Iris pigment epithelial cell (primary cell): Measurements from ENCODE around the gene ESR1.

ENCODE experiments used
- DNase-seq: peaks from one replicate; pipeline ENCODE4 v3.0.0-alpha.2; 2011; ENCODE audit warnings: low read depth

Gene ESR1

GRCh38 chr6:152094992-152095592 lies 287.6 kb downstream of the ESR1 start:
- peak; percentile 100 for DNase-seq

- DNase-seq, result peak; percentile 93
These were observed 289.5 kb downstream of the ESR1 start for GRCh38 chr6:152096863-152097496.

- no peak for DNase-seq
These were observed 291.2 kb downstream of the ESR1 start for GRCh38 chr6:152098683-152099082.

DNA sequence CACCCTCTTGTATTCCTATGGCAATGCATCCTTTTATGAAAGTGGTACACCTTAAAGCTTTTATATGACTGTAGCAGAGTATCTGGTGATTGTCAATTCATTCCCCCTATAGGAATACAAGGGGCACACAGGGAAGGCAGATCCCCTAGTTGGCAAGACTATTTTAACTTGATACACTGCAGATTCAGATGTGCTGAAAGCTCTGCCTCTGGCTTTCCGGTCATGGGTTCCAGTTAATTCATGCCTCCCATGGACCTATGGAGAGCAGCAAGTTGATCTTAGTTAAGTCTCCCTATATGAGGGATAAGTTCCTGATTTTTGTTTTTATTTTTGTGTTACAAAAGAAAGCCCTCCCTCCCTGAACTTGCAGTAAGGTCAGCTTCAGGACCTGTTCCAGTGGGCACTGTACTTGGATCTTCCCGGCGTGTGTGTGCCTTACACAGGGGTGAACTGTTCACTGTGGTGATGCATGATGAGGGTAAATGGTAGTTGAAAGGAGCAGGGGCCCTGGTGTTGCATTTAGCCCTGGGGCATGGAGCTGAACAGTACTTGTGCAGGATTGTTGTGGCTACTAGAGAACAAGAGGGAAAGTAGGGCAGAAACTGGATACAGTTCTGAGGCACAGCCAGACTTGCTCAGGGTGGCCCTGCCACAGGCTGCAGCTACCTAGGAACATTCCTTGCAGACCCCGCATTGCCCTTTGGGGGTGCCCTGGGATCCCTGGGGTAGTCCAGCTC lies 292.1 kb downstream of the ESR1 start:
- DNase-seq, result no peak

GRCh38 chr6:152100183-152100618 lies 292.7 kb downstream of the ESR1 start:
- no peak for DNase-seq

- no peak for DNase-seq
These were observed 300.5 kb downstream of the ESR1 start for GRCh38 chr6:152107973-152108372.

- no peak for DNase-seq
These were observed 303.7 kb downstream of the ESR1 start for GRCh38 chr6:152110886-152111820.

DNA sequence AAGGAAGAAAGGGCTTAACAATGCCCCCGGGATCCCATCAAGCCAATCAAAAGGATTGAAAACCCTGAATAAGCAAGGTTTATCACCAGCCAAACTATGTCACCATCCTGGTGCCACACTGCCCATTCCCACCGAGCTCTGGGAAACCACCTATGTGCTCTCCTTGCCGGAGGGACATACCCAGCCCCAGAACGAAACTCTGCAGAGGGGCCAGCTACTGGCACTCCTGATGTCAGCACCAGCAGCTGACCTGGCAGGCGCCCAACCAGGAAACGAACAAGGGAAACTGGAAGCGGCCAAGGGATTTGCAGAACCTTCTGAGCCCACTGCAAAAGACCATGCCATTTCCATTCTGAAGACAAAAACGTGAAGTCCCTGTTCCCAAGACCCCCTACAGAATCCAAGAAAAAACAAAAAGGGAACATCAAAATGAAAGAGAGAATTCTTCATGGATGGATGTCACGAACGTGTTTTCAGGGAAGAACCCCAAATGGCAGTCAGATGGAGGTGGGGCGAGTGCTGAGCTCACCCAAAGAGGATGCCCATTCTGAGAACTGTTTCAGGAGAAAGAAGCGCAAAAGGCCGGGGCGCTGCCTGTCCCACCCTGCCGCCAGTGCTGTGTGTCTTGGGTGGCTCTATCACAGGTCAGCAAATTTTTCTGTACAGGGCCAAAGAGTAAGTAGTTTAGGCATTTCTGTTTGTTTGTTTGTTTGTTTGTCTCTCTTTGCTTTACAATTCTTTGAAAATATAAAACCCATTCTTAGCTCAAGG lies 305.2 kb downstream of the ESR1 start:
- no peak for DNase-seq

DNA sequence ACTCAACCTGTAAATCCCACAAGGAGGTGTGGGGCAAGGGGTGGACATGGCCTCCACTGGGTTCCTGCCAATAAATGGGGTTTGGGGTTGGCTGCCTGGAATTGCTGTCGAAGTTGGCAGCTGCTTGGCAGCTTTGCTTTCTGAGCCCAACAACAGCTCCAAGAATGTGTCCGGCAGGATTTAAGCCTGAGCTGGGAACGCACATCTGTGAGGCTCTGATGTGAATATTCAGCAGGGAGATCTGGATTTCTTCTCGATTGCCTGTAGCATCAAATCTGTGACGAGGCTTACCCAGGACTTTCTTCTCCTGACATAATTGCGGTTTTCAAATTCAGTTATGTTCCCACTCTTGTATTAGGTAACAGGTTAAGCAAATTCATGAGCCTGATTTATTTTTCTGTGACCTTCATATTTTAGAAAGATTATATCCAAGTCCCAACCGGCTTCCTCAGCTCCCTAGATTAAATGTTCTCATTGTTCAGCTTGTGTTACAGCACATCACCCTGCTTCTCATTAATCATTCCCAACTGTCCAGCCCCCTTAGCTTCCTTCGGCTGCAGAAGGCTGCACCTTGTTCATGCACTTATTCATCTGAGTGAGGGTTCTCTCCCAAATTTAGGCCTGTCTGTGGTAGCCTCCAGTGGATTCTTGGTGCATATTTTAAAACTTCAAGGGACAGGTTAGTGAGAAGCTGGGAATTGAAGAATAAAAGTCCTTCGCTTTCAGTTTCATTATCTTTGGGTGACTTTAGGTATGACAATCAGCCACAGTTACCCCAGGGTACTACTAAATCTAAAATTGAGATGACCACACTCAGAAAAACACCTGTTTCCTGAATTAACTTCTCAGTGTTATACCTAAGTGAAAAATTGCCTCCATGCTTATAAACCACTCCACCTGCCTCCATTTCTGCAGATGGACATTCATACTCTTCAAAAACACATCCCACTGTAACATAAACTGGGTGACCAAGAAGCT lies 310.0 kb downstream of the ESR1 start:
- DNase-seq, result no peak

DNA sequence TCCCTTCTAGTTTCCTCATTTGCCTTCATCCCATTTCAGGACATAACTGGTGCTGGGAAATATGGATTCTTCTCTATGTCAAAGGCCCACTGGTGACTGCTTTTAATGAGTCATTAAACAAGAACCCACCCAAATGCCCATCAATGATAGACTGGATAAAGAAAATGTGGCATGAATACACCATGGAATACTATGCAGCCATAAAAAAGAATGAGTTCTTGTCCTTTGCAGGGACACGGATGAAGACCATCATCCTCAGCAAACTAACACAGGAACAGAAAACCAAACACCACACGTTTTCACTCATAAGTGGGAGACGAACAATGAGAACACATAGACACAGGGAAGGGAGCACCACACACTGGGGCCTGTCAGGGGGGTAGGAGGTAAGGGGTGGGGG lies 310.7 kb downstream of the ESR1 start:
- no peak for DNase-seq

DNA sequence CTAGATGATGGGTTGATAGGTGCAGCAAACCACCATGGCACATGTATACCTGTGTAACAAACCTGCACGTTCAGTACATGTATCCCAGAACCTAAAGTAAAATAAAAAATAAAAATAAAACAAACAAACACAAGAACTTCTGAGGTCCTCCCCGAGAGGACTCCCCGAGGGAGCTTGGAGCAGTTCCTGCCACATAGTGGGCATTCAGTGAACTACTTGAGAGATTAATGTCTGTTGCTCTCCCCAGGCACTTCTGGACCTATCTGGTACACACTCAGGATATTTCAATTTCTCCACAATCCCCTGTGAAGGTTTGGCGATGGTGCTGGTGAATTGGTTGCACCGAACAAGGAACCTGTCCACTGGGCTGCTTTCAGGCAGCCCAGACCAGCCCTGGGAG lies 311.2 kb downstream of the ESR1 start:
- no peak for DNase-seq

DNA sequence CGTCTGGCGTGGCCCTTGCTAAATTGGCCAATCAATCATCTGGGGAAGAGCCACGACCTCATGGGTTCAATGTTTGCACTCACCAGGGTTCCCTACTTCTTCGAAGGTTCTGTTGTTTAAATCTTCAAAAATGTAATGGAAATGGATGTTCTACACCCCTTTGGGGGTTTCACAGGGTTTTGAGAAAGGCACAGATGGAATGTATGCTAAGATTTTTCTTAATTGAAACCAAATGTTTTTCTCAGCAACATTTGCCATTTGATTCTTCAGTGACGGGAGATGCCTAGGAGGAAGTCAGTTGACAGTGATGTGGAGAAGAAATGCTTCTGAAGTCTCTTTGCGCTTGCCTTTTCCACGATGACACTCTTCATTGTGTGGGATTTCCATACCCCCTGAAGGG lies 312.3 kb downstream of the ESR1 start:
- DNase-seq, result no peak

DNA sequence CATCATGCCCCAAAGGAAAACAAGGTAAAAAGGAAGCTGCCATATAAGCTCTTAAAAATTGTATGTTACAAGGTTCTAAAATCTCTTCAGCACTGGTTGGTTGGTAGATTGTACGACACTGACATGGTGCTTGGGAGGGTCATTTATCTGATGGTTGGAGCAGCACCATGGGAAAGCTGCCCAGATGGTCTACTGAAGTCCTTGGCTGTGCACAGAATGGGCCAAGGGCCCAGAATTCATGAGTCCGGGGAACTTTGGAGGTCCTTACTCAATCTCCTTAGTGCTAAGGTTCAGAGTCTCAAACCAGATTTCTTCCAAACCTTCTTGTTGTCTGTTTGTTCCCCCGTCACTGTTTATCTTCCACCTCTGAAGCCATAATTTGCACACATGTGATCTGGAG lies 314.4 kb downstream of the ESR1 start:
- DNase-seq, result no peak

- DNase-seq, result no peak
These were observed 315.0 kb downstream of the ESR1 start for GRCh38 chr6:152122434-152122833.

DNA sequence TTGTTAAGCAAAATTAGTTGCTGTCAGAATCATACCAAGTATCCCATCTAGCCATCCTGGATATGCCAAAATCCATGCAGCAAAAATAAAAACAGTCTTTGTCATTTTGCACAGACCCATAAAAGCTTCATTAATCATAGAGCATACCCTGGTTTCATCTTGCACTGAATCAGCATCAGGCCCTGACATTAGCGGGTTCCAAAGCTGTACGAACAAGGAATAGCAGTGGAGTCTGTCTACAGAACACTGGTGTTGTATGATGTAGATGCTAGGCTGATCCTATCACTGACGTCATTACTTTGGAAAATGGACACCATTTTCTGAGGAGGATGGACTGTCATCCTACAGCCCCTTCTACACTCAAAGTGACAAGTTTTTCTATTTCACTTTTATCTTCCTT lies 315.6 kb downstream of the ESR1 start:
- no peak for DNase-seq

DNA sequence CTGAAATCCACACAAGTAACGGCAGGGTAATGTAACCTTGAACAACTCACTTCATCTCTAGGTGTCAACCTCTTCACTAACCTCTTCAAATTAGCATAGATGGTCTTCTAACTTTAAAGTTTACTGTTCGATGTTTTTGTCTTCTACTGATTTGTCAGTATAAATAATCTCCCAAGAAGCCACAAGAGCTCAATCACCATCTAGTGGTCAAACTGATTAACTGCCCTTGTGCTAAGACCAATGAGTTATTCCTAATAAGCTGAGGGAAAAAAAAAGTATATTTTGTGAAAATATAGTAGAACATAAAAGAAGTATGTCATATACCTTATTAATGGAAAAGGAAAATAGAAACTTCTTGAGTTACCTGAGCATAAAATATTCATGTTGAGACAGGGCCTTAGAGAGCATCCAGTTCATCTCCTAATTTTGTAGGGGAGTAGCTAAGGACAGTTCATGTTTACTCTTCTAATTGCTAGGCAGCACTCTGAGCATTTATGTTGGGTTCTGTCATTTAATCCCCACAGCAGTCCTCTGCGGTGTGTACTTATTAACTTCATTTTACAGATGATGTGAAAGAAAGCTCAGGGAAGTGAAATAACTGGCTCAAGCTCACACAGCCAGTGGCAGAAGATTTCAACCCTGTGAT lies 317.1 kb downstream of the ESR1 start:
- DNase-seq, result peak; percentile 75

DNA sequence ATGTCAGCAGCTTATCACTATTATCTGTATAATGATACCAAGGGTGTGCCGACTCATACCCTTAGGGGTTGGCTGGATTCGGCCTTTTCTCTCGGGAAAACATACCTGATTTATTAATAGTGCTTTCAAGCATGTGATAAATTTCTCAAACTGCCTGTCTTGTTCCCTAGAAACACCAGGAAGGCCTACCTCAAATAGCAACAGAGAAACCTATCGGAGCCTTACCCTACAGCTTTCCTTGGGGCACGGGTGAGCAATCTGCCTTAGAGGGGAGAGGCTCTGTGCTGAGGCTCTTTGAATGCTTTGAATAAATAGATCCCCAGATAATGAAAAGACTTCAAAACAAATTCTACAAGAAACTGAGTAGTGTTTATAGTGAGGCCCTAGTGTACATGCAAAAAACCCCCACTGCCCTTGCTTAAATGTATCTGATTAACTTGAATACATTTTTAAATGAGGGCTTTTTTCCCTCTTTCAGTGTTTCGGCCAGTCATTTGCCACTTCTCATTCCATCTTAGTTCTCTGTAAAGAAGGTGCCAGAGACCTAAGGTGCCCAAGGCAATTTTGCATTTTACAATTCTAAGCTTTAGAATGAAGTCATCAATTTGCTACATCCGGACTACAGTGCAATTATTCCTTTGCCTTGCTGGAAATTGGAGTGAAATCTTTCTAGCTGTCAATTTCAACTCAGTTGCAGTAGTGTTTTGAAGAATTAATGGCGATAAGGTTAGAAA lies 320.1 kb downstream of the ESR1 start:
- DNase-seq, result no peak

DNA sequence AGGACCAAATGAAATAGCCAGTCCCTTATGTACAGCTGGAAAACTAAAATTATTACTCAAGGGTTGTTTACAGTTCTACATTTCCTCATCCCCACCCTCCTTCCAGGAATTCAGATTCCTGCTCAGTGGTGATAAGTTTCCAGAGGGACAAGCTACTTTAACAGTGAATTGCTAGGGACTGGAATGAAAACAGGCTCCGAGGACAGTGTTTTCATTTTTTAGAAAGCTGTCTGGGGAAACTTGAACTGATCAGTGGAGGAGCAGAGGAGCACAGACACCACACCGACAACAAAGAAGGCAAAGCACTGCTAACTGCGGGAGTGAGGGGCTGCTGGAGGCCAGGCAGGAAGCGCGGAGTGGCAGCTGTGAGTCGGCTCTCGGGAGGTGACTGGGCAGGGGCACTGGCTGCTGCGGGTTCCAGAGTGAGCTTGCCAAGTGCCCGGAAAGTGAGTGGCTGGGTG lies 322.2 kb downstream of the ESR1 start:
- no peak for DNase-seq

GRCh38 chr6:152130441-152130840 lies 323.0 kb downstream of the ESR1 start:
- peak; percentile 45 for DNase-seq
